Left renal cortex interstitium (tissue), 4 donors: ENCODE measurements around the gene TNFSF11. TPM values are rescaled to one million over a fixed set of nuclear protein-coding genes. Genes with fewer than 3 reads are reported as not detected.
A peak's percentile ranks its signal among the peaks of the same experiment; 100 is the strongest.
"Not testable (repeated sequence)": the region's sequence is repeated elsewhere in the genome, so short reads cannot be mapped to it uniquely, and the experiment has no call there.

ENCODE experiments used
- DNase-seq, 4 donors: peaks; one replicate each; pipeline ENCODE4 v3.0.0-alpha.2; 2013; ENCODE audit warnings: low read depth in 4 of 4, low spot score in 2 of 4, missing footprints in 1 of 4
- polyA plus RNA-seq, 4 donors: library from polyadenylated mRNA; unstranded; fragments of 120-200 nt; gene quantifications; one replicate each; pipeline ENCODE4 v1.2.1, GENCODE V29; 2013; ENCODE audit not compliant: insufficient read length in 4 of 4

TNFSF11 gene
- polyA plus RNA-seq, 4 donors: 0.22 to 0.33 (median 0.24) TPM

DNA sequence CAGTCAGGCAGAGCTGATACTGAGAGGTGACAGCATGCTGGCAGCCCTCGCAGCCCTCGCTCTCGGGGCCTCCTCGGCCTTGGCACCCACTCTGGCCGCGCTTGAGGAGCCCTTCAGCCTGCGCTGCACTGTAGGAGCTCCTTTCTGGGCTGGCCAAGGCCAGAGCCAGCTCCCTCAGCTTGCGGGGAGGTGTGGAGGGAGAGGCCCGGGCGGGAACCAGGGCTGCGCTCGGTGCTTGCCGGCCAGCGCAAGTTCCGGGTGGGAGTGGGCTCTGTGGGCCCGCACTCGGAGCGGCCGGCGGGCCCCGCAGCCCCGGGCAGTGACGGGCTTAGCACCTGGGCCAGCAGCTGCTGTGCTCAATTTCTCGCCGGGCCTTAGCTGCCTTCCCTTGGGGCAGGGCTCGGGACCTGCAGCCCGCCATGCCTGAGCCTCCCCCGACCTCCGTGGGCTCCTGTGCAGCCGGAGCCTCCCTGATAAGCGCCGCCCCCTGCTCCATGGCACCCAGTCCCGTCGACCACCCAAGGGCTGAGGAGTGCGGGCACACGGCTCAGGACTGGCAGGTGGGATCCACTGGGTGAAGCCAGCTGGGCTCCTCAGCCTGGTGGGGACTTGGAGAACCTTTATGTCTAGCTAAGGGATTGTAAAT, 14.3 kb upstream of the TNFSF11 start:
- not testable (repeated sequence) for DNase-seq

DNA sequence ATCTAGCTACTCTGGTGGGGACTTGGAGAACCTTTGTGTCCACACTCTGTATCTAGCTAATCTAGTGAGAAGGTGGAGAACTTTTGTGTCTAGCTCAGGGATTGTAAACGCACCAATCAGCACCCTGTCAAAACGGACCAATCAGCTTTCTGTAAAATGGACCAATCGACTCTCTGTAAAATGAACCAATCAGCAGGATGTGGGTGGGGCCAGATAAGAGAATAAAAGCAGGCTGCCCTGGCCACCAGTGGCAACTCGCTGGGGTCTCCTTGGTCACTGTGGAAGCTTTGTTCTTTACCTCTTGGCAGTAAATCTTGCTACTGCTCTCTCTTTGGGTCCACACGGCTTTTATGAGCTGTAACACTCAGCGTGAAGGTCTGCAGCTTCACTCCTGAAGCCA, 13.6 kb upstream of the TNFSF11 start:
- DNase-seq: not testable (repeated sequence)

DNA sequence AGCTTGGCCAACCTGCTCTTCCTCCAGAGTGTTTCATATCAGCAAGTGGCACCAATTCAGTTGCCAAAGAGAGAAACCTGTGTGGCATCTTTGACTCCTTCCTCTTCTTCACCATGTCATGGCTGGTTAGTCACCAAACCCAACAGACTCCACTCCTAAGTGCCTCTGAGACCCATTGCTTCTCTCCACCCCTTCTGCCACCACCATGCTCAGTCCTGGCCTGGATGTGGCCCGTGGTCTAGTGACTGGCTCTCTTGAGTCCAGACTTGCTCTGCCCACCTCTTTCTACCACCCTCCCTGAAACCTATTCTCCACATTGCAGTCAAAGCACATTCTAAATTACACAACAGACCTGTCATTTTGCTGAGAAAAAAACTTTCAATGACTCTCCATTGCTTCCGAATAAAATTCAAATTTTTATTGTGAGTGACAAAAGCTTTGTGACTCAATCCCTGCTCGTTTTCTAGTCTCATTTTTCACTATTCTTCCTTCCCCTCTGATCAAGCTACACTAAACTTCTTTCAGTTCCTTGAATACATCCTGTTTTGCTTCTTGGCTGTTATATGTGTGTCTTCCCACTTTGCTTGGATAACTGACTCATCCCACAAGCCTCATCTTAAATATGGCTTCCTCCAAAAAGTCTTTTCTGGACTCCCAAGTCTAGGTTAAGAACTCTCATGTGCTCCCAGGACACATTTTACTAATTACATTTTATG, 12.0 kb upstream of the TNFSF11 start:
- DNase-seq: no peak

DNA sequence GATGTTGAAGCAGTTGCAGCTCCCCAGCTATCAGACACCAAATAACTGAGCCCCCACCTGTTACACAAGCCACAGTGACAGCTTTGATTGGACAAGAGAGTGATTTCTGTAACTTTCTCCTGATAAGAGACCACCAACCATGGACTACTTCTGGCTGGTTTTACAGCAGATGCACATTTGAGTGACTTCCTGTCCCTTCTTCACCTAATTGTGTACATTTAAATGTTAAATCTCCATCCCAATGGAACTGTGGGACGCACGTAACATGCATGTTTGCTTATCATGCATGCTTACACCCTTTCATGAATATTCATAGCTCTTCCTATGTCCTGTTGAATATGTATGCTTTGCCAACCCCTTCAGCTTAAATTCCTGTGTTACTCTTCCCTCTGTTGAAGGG, 6.0 kb upstream of the TNFSF11 start:
- DNase-seq: no peak

- no peak for DNase-seq
Observed at GRCh38 chr13:42569576-42570344, 4.2 kb upstream of the TNFSF11 start.

- no peak for DNase-seq
Observed at GRCh38 chr13:42571895-42572294, 2.1 kb upstream of the TNFSF11 start.

DNA sequence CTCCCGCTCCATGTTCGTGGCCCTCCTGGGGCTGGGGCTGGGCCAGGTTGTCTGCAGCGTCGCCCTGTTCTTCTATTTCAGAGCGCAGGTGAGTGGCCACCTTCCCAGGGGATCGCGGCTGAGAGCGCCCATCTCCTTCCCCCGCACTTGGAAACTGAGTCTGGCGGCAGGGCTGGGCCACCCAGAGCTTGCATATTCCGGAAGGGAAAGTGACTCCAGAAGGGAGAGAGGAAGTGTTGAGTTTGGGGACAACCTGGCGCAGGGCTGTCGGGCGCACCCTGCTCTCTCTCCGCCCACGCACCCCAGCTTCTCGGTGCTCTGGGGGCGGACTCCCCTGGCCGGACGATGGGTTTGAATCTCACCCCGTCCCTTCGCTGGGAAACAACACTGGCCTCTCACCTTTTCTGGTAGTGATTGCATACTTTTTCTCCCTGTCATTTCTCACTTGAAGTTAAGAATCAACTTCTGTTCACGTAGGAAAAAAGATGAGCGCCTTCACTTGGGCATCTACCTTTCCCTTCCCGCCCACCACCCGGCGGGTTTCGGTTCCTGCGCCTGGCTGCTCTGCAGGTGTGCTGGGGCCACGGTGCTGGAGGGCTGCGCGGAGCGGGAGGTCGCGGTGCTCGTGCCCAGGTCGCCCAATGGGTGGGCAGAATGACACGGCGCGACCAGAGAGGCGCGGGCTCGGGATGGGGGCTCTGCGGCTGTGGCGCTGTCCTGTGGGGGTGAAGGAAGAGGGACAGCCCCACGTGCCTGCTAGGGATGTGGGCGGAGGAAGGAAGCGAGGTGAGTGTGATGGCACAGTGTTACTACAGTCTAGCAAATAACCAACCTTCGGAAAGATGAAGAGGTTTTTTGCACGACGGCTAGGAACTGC, 721 bp downstream of the TNFSF11 start:
- DNase-seq: no peak

DNA sequence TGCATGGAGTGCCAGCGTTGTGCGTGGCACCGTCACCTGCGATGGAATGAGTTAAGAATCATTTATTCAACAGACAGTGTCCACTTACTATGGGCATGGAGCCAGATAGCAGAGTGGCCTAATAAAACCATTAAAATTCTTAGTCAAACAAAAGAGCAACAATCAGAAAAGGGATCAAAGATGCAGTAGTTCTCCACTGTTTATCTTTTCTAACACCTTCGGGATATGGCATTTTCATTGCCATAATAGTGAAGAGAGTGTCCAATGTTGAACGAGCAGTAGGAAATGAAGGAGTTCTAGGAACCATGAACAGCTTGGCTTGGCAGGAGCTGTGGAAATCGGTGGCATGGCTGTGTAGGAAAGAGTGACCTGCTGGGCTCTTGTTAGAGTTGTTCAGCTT, 2.0 kb downstream of the TNFSF11 start:
- DNase-seq: no peak

- no peak for DNase-seq
Observed at GRCh38 chr13:42577538-42577937, 3.6 kb downstream of the TNFSF11 start.

DNA sequence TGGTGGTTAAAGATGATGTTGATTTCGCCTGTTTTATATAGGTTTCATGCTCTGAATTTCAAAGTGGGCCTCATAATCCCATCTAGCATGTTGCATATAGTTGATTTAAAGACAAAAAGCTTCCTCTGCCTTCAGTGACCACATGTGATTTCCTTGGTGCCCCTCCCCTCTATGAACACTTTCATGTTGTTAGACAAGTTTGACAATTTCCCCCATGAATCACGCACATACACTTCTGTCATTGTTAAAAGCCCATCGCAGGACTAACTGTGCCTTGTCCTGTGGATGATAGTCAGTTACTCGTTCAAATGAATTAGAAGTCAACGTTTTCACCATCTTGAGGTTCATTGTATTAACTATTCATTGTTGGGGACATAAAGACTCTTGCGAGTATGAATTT, 6.7 kb downstream of the TNFSF11 start:
- DNase-seq: no peak

GRCh38 chr13:42581427-42581826, 7.5 kb downstream of the TNFSF11 start:
- no peak for DNase-seq

DNA sequence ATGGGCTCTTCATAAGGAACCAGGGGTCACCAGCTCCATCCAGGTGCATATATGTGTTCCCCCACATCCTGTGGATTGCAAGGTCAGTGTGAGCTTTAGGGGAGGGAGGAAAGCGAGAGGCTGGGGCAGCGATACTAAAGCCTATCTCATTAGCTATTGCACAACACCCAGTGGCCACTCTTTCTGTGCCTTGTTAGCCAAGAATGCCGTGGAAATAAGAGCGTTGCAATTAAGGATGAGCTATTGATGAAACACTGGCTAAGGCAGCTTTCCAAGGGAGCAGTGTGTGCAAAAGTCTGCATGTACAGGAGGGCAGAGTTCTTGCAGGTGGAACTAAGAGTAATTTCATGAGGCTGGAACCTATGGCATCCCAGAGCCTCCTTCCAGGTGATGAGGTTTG, 17.6 kb downstream of the TNFSF11 start:
- DNase-seq: no peak

GRCh38 chr13:42592915-42593900, 19.3 kb downstream of the TNFSF11 start:
- DNase-seq: no peak

DNA sequence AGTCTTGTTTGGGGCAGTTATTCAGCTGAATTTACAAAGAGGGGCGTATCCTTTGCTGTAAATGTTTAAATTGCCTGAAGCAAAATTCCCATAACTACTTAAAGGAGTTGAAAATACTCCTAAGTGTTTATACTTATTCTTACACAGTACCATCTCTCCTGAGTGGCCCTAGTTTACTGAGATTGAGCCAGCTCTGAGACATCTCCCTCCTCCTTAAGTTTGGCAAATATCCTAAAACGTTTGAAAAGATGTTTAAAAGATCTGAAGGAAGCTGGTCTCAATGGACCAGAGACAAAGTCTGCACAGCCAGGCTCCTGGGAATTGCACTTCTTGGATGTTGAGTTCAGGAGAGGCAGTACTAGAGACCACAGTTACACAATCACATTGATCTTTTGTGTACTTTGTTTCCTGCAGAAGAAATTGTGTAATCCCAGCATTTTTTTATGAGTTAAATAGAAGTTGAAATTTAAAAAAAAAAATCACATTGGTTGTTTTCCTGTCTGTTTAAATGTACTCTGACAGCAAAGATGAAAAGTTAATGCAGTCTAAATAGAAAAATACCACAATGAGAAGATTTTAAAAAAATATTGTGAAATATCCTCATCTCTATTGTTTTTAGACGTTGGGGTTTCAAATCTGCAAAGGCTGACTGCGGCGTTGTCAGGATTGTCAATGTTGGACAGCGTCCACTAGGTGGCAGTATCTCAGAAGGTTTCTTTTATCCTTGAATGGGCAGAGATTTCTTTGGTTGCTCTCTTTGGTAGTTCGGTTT, 20.7 kb downstream of the TNFSF11 start:
- peak in 2 of 4 donors; percentile 50 to 51 for DNase-seq

GRCh38 chr13:42595253-42595571, 21.3 kb downstream of the TNFSF11 start:
- no peak for DNase-seq

DNA sequence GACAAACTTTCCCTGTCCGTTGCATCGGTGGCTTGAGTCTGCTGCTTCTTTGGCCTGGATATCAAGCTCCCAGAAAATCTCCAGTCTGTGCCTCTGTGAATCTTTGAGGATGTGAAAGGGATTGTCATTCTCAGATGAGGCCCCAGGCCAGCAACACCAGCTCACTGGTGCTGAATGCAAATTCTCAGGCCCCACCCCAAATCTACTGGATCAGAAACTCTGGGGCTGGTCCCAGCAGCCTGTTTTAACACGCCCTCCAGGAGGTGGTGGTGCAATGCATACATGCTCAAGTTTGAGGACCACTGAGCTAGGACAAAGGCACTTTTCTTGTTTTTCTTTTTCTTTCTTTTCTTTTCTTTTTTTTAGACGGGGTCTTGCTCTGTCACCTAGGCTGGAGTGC, 23.6 kb downstream of the TNFSF11 start:
- no peak for DNase-seq

DNA sequence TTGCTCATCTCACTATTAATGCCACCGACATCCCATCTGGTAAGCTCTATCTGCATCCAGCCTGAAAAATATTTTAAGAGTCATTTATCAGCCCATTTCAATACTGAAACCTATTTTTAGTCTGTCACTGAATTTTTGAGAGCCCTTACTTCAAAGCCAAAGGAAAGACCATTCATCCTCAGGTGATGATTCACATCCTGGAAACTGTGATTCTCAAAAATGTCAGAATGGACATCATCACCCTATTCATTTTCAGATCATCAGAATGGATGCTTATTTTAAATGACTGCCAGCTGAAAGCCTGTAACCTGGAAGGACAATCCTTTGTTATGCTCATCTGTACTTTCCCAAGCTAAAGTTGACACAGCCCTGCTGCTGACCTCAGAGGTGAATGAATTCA, 27.0 kb downstream of the TNFSF11 start:
- no peak for DNase-seq

DNA sequence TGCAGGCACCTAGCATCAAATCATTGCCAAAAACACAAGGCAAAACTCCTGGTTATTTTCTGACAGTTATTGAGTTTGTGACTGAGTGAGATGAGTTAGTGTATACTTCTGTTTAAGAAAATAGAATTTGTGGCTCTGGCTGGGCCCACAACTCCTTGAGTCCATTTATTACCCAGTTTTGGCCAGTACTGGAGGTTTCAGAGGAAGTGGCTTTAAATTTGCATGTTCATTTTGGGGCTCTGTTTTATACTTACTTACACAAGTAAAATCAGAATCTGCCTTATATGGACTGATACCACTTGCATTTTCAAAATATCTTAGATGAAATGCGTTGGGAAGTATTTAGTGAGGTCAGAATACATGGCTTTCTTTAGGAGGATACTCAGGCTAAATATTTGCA, 29.0 kb downstream of the TNFSF11 start:
- DNase-seq: no peak

DNA sequence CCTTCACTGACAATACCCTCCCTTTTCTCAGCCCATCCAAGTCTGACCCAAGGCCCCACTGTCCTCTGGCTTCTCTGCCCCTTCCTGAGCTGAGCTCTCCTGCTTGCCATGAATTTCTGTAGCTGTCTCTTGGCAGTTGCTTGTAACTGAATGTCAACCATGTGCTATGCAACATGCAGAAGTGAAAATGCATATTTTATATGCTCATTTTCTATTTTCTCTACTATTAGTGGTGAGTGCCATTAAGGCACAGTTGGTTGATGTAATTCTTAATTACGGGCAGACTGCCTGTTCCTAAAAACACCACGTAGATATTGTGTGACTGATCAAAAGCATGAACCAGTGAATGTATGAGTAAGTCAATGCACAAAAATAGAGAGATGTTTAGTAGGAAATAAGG, 29.6 kb downstream of the TNFSF11 start:
- DNase-seq: no peak
